IMR-90 (cell line): ENCODE data around the gene HMCN1. TPM values are rescaled to one million over a fixed set of nuclear protein-coding genes. Genes with fewer than 3 reads are reported as not detected.

ENCODE experiments used
- ATAC-seq: fragments of 200-7000 bp; cut with Tn5 transposase; 2 replicates; pipeline ENCODE4 v1.9.1; 2020; ENCODE audit warnings: low read depth, mild to moderate bottlenecking, moderate library complexity
- BruUV-seq: library from RNA; stranded (reverse); fragments of 400-500 nt; replicated peaks from 2 replicates; lab custom pipeline; 2021; lab: Mats Ljungman, UMichigan
- CTCF ChIA-PET: fragments of 300-600 bp; formaldehyde crosslinking; extraction: SDS; loops from one replicate; lab custom pipeline; 2021; ENCODE audit warnings: antibody characterized with exemption; lab: Yijun Ruan, JAX
- POLR2A ChIA-PET: fragments of 300-600 bp; sonication (Branson Sonifier 250); formaldehyde crosslinking; loops from one replicate; lab custom pipeline; 2022; ENCODE audit warnings: antibody characterized with exemption; ENCODE audit not compliant: unreplicated experiment; lab: Charles Lee
- DNase-seq: peaks from one replicate; pipeline ENCODE4 v3.0.0; 2013
- H2AFZ ChIP-seq: replicated peaks from 2 replicates; pipeline ENCODE3; 2013; ENCODE audit warnings: low read length, mild to moderate bottlenecking; ENCODE audit not compliant: poor library complexity
- H2AK5ac ChIP-seq: 2 replicates; pipeline ENCODE4 v1.6.1; 2013; ENCODE audit warnings: low read depth, low read length, inconsistent platforms
- H2AK9ac ChIP-seq: replicated peaks from 2 replicates; pipeline ENCODE3; 2013; ENCODE audit warnings: mild to moderate bottlenecking, low read depth, low read length, moderate library complexity; ENCODE audit not compliant: poor library complexity
- H2BK120ac ChIP-seq: 2 replicates; pipeline ENCODE4 v1.6.1; 2013; ENCODE audit warnings: low read depth, low read length, inconsistent platforms
- H2BK15ac ChIP-seq: 3 replicates; pipeline ENCODE4 v1.6.1; 2013; ENCODE audit warnings: low read depth, low read length, inconsistent platforms
- H2BK20ac ChIP-seq: 2 replicates; pipeline ENCODE4 v1.6.1; 2013; ENCODE audit warnings: low read depth, mild to moderate bottlenecking, inconsistent platforms, low read length, moderate library complexity
- H2BK5ac ChIP-seq: 2 replicates; pipeline ENCODE4 v1.6.1; 2013; ENCODE audit warnings: mild to moderate bottlenecking, low read depth, low read length, inconsistent platforms; ENCODE audit not compliant: poor library complexity, severe bottlenecking
- H3K14ac ChIP-seq: replicated peaks from 2 replicates; pipeline ENCODE4 v1.6.1; 2013; ENCODE audit warnings: low read depth, low read length, inconsistent platforms
- H3K18ac ChIP-seq: 2 replicates; pipeline ENCODE4 v1.6.1; 2013; ENCODE audit warnings: low read depth, low read length, control low read depth
- H3K23ac ChIP-seq: 2 replicates; pipeline ENCODE4 v1.6.1; 2013; ENCODE audit warnings: low read depth, low read length, inconsistent platforms
- H3K27ac ChIP-seq: 2 replicates; pipeline ENCODE4 v1.5.1; 2013; ENCODE audit warnings: mild to moderate bottlenecking, control low read depth, low read length; ENCODE audit not compliant: insufficient read depth
- H3K27me3 ChIP-seq: 2 replicates; pipeline ENCODE4 v1.6.1; 2013; ENCODE audit warnings: low read length; ENCODE audit not compliant: control insufficient read depth, insufficient read depth
- H3K36me3 ChIP-seq: 2 replicates; pipeline ENCODE4 v1.6.1; 2013; ENCODE audit warnings: low read length, mixed read lengths; ENCODE audit not compliant: control insufficient read depth, insufficient read depth
- H3K4ac ChIP-seq: 2 replicates; pipeline ENCODE4 v1.6.1; 2013; ENCODE audit warnings: low read depth, low read length, inconsistent platforms
- H3K4me1 ChIP-seq: 2 replicates; pipeline ENCODE4 v1.6.1; 2013; ENCODE audit warnings: low read length, mixed read lengths; ENCODE audit not compliant: control insufficient read depth, insufficient read depth
- H3K4me2 ChIP-seq: 2 replicates; pipeline ENCODE4 v1.6.1; 2013; ENCODE audit warnings: low read depth, mild to moderate bottlenecking, control low read depth, low read length, moderate library complexity
- H3K4me3 ChIP-seq: 2 replicates; pipeline ENCODE4 v1.5.1; 2013; ENCODE audit warnings: low read depth, mild to moderate bottlenecking, control low read depth, low read length, moderate library complexity; ENCODE audit not compliant: insufficient read depth
- H3K56ac ChIP-seq: 2 replicates; pipeline ENCODE4 v1.6.1; 2013; ENCODE audit warnings: low read length, inconsistent platforms; ENCODE audit not compliant: insufficient read depth; ENCODE audit errors: extremely low read depth
- H3K79me1 ChIP-seq, 2 experiments: 2 replicates each; pipeline ENCODE4 v1.6.1; 2013; ENCODE audit warnings: low read length in 2 of 2, inconsistent platforms in 1 of 2, low read depth in 1 of 2
- H3K9ac ChIP-seq: 2 replicates; pipeline ENCODE4 v1.6.1; 2013; ENCODE audit warnings: low read depth, low read length, control low read depth
- H3K9me1 ChIP-seq: 2 replicates; pipeline ENCODE4 v1.6.1; 2013; ENCODE audit warnings: low read length, inconsistent platforms; ENCODE audit not compliant: insufficient read depth
- H3K9me3 ChIP-seq: 2 replicates; pipeline ENCODE4 v1.6.1; 2013; ENCODE audit warnings: low read length; ENCODE audit not compliant: control insufficient read depth, insufficient read depth
- H4K20me1 ChIP-seq: 2 replicates; pipeline ENCODE4 v1.6.1; 2013; ENCODE audit warnings: low read length, inconsistent platforms; ENCODE audit not compliant: insufficient read depth
- H4K5ac ChIP-seq: 2 replicates; pipeline ENCODE4 v1.6.1; 2013; ENCODE audit warnings: mild to moderate bottlenecking, low read depth, low read length, control low read depth
- H4K8ac ChIP-seq, 2 experiments: 2 replicates each; pipeline ENCODE4 v1.6.1; 2013; ENCODE audit warnings: low read depth in 2 of 2, low read length in 2 of 2, control low read depth in 1 of 2, inconsistent platforms in 1 of 2
- H4K91ac ChIP-seq: 2 replicates; pipeline ENCODE4 v1.6.1; 2013; ENCODE audit warnings: low read depth, low read length, inconsistent platforms; ENCODE audit not compliant: insufficient read depth
- BHLHE40 ChIP-seq: fragments of 150-350 bp; IDR thresholded peaks from 2 replicates; pipeline ENCODE4 v1.6.1; 2016; ENCODE audit warnings: mild to moderate bottlenecking, low read depth, low read length
- MAFK ChIP-seq: IDR thresholded peaks from 2 replicates; pipeline ENCODE4 v1.6.1; 2012; ENCODE audit warnings: low read depth, low read length, improper control_type of control experiment
- MAZ ChIP-seq: IDR thresholded peaks from 2 replicates; pipeline ENCODE4 v1.6.1; 2012; ENCODE audit warnings: low read depth, mild to moderate bottlenecking, low read length, improper control_type of control experiment, moderate library complexity, borderline replicate concordance
- WGBS, 2 experiments: methylation state at CpG; one replicate each; pipeline versions ENCODE4 v1.1.5 to v1.1.7; 2013; ENCODE audit warnings: missing lambda C conversion rate in 2 of 2; ENCODE audit not compliant: insufficient read length in 1 of 2; ENCODE audit errors: extremely low coverage in 2 of 2; 5-methylcytosine and 5-hydroxymethylcytosine counted together
- dilution Hi-C: fragments of 300-500 bp; cut with HindIII; formaldehyde crosslinking; loops from one replicate; pipeline ENCODE4 v1.14.3; 2018; ENCODE audit warnings: low sequenced_read_pairs; ENCODE audit not compliant: unreplicated experiment
- in situ Hi-C: fragments of 300-500 bp; cut with MboI; formaldehyde crosslinking; loops from 3 replicates; pipeline ENCODE4 v1.14.3; 2019; ENCODE audit warnings: low sequenced_read_pairs, inconsistent platforms, mixed read lengths
- intact Hi-C: fragments of 100-400 bp; cut with micrococcal nuclease; formaldehyde crosslinking; loops from 2 replicates; pipeline ENCODE4 v1.10.0; 2022
- polyA plus RNA-seq, 3 experiments: library from polyadenylated mRNA; depleted of rRNA; stranded (reverse); fragments of >200 nt; gene quantifications; 2 replicates each; pipeline ENCODE4 v1.2.3, GENCODE V29; 2012; ENCODE audit warnings: low replicate concordance in 1 of 3
- total RNA-seq: library from RNA; depleted of rRNA; stranded (reverse); fragments of >200 nt; gene quantifications from 2 replicates; pipeline ENCODE4 v1.2.3, GENCODE V29; 2012

The HMCN1 gene
- total and polyA plus RNA-seq, 2 of the 4 experiments (the other 2 are of a cell fraction) = 6.1 to 11.7 TPM

DNA sequence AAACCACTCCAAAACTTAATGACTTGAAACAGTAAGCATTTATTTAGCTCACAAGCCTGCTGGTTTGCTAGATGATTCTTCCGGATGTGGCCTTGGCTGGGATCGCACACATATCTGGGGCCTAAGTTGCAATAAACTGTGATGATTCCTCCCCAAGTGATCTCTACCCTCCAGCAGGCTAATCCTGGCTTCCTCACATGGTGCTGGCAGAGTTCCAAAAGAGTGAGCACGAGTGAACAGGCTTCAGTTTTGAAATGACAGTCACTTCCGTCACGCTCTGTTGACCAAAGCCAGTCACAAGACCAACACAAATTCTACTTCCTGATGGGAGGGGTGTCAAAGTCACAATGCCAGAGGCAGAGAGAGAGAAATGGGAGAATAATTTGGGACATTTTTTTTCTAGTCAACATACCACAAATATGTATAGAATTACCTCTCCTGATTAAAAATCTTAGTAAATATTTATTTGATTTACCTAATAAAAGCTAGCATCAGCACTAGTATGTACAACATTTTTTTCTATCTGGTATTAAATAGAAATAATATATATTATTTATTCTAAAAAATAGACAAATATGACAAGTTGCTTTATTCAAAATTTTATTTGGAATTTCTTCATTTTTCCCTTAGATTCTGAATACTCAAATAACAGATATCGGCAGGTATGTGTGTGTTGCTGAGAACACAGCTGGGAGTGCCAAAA is 348.2 kb downstream of the HMCN1 start:
- Histone ChIP-seq H3K27me3 (no peaks in the 10 kb centered on the region), H3K9me1 (peaks cover 3% of the 10 kb centered on the region; the same call in 1 of the 2 replicates), H3K4me3 (no peak overlapping the region), H3K27ac (no peak overlapping the region), H3K9ac (no peak overlapping the region), H3K4ac (0 out of 2 replicates have a peak overlapping the region, but pooled peaks have one; percentile 43), H3K9me3 (no peaks in the 10 kb centered on the region), H2BK120ac (peak overlapping the region; percentile 59), H2BK20ac (no peak overlapping the region), H2AK9ac (no peak overlapping the region), H3K18ac (no peak overlapping the region; the same call in 1 of the 2 replicates), H2AK5ac (no peak overlapping the region), H2BK5ac (peak overlapping the region; percentile 9), H3K4me2 (no peak overlapping the region), H4K5ac (no peak overlapping the region), H2AFZ (peak overlapping the region; percentile 82), H4K20me1 (no peaks in the 10 kb centered on the region), H2BK15ac (0 out of 3 replicates have a peak overlapping the region, but pooled peaks have one; percentile 70), H3K14ac (peak overlapping the region; percentile 42; the same call in 1 of the 2 replicates), H3K79me1 (no peaks in the 10 kb centered on the region), H3K23ac (peak overlapping the region; percentile 23; the same call in 1 of the 2 replicates), H4K91ac (0 out of 2 replicates have a peak overlapping the region, but pooled peaks have one; percentile 53), H3K4me1 (no peaks in the 10 kb centered on the region; the same call in 1 of the 2 replicates), H3K56ac (no peak overlapping the region; the same call in 1 of the 2 replicates), H3K36me3 (no peaks in the 10 kb centered on the region), H4K8ac (peak overlapping the region in 1 of 2 experiments; percentile 44; a peak in 1 of 4 replicates)
- intact Hi-C loops (no loop called here), in situ Hi-C loops (no loop called here), dilution Hi-C loops (no loop called here)
- TF ChIP-seq BHLHE40 (peak; percentile 62; the same call in 1 of the 2 replicates), MAZ (no peak), MAFK (no peak)
- WGBS, 2 experiments = 61% methylated on average over 2 of the region's 6 CpGs; no CpG with 5 or more reads in 1 of the 2 experiments
- ChIA-PET POLR2A (no interaction called here), CTCF (no interaction called here)
- ATAC-seq (peak; percentile 48; the same call in 1 of the 2 replicates), DNase-seq (peak; percentile 73)
- no TSS peak for BruUV-seq
